GM19463 (cell line): ENCODE data around the gene PGC.

Experiments
- ATAC-seq: cut with Tn5 transposase; IDR thresholded peaks from one replicate; pipeline ENCODE4 v1.9.1; 2021; ENCODE audit warnings: mild to moderate bottlenecking, moderate library complexity; ENCODE audit not compliant: unreplicated experiment

PGC gene

DNA sequence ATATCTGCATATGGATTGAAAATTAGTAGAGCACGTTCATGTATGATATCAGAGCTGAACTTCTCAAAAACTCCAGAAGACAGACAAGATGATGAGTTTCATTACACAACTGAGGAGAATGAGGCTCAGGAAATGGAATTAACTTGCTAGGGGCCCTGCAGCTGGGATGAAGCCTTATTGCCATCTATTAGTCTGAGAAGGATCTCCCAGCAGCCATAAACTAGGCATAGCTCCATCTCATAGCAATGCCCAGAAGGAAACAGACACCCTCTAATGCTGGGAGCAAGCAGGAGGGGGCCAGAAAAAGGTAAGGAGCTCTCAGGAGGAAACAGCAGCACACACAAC lies 29.8 kb downstream of the PGC start:
- no peak for ATAC-seq

DNA sequence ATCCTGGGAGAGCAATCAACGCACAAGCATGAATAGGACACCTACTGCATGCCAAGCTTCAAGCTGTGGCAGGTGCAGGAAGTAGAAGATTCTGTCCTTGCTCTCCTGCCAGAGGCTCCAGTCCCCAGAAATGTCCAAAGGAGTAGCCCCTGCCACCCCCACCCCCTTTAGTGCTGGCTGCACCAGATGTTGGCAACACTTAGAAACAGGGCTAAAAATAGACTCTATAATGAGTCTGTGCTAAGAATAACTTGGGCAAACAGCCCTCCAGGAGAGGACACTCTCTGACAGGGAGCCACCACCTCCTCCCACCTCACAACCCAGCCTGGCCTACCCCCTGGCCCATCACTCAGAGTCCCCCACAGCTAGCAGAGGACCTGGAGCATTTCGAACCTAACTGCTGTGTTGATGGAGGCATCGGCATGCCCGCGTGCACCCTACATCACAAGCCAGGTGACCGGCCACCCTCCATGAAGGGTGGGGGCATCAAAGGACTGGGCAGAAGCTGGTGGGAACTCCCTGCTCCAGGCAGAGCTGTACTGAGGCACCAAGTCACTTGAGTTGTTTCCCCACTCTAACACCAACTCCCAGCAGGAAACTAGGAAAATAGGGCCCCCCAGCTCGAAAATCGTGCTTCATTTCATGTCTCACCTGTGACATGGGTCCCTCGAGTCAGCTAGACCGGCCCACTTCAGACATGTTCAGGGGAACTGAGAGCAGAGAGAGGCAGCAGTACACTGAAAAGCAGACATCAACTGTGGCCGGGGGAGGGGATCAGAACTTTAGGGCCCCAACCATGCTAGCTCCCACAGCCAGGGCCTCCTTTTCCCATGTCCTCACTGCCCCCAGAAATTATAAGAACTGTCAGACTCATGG lies 30.4 kb downstream of the PGC start:
- ATAC-seq = no peak

DNA sequence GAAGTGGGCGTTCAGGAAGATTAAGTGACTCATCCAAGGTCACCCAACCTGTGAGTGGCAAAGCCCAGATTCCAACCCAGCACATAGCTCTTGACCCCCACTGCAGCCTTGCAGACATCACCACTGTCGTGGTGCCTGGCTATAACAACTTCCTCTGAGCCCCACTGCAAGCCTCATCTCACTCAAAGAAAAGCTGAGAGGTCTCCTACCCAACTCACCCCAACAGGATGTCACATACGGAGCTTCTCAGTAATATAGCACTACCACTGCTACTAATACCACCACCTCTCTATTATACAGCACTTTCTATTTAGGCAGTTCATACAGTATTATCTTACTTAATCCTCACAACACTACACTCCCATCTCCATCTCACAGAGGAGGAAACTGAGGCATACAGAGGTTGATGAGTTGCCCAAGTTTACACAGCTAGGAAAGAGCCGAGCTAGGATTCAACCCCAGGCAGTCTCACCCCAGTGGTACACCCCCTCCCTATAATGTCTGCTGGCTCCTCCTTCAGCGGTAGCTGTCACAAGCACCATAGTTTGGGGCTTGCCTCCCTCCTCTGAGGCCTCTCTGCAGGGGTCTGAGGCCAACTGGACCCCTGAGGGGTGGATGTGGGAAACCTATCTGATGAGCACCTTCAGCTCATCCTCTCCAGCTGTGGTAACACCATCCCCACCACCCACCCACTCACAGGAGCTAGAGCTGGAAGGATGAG lies 31.2 kb downstream of the PGC start:
- ATAC-seq = no peak

DNA sequence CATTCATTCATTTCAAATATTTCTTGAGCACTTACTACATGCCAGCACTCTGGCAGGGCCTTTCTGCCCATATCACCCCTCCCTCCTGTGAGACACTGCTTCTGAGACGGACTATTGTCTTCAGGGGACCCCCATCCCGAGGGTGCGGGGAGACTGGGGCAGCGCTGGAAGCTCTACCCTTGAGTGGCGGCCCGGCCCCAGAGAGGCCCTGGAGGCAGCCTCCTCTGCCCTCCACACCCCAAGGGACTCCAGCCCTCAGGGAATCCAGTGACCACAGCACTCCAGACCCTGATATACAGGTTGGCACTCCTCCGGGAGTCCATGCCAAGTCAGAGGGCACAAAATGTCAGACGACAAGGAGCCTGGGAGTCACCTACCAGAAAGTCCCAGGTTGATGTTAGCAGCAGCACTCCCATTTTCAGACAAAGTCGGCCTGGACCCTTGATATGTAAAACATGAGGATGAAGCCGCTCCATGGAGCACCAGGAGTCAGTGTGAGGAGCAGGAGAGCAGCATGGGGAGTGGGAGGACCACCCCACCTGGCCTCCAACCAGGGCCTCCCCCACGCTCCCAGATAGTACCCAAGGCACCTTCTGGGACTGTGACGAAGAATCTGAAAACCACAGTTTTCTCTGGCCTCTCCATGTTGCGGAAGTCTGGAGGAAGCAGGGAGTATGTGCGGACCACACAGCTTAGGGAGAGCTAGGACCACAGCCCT lies 32.5 kb downstream of the PGC start:
- ATAC-seq = no peak

DNA sequence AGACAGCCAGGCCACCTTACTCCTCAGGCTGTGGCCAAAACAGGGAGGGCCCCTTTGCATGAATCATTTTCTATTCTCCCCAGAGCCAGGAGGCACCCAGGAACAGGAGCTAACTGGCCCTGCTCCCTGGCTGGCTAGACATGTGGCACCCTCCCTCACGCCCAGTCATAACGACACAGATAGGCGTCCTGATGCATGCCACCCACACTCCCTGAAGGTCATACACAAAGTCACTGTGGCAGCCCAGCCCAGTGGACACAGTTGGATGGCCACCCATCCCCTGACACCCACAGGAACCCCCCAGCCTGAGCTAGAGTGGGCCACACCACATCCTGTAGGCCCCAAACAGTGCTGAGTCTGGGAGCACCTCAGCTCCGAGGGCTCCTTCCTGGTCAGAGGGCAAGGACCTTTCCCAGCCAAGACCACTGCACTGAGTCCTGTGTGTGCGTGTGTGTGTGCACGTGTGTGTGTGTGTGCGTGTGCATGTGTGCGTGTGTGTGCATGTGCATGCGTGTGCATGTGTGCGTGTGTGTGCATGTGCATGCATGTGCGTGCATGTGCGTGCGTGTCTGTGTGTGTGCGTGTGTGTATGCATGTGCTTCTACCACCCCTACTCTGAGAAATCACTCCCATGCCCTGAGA lies 33.4 kb downstream of the PGC start:
- ATAC-seq = peak; percentile 83

DNA sequence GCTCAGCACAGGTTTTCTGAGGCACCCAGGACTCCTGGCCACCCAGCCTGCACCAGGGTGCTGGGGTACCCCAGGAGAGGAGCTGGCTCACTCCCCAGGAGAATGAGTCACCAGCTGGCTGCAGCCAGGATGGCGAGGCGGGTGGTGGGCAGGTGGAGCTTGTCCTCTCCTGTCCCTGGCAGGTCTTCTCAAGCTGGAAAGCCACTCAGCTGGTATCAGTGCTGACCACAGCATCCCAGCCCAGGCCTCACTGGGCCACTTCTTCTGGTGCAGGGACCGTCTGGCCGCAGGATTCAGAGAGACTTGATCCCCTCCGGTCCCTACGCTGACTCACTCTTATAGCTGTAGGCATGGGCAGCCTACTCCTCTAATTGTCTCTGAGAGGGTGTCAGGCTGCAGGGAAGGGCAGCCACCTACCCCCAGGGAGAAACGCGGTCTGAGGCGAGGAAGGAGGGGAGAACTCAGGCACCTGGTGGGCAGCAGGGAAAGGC lies 34.0 kb downstream of the PGC start:
- ATAC-seq = no peak

DNA sequence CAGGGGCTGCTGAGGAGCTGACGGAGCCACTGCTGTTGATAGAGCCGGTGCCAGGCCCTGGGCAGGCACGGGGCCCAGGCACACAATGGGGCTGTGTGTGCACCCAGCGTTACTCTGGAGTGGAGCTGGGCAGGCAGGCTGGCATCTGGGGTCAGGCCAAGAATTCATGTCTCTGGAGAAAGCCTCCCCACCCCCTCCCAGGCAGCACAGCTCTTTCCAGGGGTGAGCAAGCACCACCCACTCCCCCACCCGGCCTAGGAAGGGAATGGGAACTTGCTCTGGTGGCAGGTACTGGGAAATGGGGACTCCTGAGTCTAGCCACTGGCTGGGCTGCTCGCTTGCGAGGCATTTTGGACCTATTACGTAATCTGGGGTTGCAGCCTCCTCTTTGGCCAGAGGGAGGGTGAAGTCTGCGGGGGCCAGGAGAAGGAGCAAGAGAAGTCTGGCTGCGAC lies 34.5 kb downstream of the PGC start:
- ATAC-seq = no peak

DNA sequence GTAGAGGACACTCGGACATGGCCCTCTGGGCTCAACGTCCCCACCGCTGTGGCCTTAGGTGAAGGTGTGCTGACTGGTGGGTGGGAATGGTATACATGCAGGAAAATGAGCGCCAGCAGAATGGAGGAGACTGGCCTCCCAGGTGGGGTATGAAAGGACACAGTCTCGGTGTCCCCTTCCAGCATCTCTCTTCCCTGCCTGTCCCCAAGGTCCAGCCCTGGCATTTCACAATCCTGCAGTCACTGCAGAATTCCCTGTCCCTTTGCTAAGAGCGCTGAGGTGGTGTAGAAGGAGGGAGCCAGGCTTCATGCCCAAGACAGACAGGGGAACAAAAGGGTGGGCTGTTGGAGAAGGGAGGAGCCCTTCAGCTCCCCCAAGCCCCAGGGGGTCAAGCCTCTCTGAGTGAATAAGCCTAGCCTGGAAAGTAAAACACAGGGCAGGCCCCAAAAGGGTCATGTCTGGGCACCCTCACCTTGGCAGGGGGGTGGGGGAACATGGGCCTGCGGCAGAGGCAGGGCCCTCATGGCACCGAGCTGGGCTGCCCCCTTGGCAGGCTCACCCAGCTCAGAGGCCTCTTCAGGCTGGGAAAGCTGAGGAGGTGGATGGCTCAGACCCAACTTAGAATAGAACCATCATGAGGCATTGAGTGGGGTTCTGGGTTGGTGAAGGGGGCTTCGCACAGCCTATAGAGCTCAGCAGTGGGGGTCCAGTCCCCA lies 35.7 kb downstream of the PGC start:
- no peak for ATAC-seq

DNA sequence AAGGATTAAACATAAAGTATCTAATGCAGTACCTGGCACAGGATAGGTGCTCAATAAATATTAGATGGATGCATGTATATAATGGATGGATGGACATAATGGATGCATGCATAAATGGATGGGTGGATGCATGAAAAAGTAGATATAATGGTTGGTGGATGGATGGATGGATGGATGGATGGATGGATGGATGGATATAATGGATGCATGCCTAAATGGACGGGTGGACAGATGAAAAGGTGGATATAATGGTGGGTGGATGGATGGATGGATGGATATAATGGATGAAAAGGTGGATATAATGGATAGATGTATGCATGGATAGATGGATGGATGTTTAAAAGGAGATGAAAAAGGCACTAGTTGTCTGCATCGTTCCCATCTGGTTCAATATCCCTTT lies 37.8 kb downstream of the PGC start:
- ATAC-seq = no peak

DNA sequence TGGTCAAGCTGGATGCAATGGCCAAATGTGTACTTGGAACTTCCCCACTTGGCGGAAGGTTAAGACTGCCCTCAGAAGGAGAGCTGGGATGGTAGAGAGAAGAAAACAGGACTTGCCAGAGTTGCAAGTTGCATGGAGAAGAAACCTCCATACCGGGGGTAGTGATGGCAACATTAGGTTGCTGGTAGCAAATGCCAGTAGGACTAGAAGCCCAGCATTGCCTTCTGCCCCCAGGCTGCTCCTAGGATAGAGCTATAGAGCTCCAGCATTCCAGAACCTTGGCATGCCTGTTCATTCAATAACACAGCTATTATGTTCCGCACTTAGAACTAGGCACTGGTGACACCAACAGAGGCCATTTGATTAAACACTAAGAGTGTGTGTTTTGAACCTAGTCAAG lies 38.3 kb downstream of the PGC start:
- ATAC-seq = no peak

DNA sequence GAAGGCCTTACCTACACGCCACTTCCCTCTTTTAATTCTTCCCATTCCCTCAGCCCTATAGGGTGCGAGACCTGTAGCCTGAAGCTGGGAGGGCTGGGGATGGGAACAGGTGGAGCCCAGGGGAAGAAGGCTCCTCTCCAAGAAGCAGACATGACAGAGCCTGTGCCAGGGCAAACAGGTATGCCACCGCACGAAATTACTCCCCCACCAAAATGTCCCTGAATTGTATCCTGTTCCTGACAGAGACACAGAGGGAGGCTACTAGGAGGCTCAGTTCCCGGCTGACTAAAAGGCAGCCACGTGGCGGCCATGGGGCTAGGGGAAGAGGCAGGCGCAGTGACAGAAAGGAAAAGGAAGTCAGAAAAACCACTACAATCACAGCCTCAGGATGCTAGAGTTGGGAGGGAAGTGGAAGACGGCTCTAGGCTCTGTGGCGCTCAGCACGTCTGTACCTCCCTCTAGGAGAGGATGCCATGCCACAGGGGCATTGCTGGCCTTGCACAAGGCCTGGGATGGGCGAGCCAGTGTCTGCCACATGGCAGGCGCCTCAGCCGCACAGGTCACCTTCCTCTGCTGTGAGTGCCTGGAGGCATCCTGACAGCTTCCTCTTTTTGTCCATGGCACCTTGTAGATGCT lies 39.5 kb downstream of the PGC start:
- no peak for ATAC-seq

DNA sequence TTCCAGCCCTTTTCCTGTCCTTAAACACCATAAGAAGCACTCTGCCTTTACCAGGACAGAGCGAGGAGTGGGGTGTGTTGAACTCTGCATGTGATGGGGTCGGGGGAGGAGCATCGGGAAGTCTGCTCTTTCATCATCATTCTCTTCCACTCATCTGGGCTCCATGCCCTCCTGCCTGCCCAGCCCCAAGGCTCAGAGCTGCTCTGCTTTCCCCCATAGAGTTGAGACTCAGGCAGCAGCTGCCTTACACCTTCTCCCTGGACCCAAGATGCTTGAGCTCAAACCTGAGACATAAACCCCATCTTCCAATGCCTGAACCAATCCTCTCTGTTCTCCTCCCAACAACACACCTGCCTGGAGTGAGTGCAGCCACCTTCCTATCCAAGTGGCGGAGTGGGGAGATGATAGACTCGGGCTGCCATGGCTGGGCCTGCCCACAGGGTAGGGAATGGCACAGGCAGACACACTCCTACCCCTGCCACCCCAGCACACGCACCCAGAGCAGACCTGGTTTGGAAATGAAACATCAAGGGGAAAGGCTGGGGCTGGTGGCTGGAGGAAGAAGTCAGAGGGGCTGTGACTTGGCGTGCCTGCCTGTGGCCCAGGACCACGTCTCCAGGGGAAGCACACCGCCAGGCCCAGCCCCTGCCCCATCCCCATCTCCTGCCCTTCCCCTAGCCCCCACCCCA lies 40.2 kb downstream of the PGC start:
- no peak for ATAC-seq

DNA sequence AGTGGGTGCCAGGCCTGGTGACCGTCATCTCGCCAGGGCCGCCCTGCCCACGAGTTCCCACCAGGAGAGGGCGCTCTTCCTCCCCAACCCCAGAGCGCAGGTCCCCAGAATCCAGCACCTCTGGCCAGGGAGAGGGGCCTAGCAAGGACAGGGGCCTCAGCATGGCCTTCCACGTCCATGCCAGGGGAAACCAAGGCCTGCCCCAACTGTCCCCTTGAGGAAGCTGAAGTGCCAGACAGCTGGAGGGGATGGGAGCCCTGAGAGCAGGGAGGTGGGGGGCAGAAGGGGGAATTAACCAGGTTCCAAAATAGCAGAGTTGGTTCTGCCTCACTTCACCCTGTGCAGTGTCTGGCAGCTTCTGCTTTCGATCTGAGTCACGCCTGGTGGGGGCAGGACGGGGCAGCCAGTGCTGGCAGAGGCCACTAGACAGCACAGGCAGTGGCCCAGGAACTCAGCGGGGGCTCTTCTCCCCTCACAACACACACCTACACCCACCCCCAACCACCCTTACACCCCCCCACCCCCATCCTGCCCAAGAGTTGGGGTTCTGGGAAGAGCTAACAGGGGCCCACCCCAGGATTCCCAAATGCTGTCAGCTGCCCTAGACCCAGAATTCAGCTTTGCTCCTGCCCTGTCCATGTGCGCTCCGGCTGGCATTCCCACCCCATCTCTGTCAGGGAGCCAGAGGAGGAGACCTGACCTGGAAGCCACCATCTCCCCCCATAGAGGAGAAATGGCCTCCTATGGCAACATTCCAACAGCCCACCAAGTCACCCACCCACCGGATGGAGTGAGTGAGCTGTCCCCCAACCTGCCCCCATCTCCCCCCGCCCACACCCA lies 41.0 kb downstream of the PGC start:
- ATAC-seq = peak; percentile 77

DNA sequence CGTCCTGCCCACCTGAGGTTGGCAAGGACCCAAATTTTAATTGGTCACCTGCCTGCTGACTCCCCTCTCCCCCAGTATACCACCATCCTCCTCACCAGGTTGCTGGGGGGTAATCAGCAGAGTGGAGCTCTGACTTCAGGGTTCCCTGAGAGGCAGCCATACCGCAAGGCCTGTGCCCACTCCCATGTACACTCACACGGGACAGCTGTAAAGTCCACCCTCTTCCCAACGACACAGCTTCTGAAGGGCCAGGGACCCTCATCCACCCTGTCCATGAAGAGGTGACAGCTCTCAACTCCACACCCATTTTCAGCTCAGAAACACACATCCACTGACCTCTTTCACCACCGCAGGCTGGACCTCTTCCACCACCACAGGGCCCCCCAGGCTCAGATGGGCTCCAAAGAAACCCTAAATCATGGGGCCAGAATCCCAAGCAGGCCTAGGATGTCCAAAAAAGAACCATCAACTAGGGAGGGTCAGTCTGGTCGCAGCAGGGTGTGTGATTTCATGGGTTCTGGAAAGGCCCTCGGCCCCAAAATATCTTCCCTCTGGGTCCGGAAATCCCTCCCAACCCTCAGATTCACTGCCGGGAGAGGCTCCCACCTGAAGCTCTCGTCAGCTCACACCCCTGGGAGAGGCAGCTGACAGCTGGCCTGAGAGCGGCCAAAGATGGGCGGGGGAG lies 41.7 kb downstream of the PGC start:
- no peak for ATAC-seq

DNA sequence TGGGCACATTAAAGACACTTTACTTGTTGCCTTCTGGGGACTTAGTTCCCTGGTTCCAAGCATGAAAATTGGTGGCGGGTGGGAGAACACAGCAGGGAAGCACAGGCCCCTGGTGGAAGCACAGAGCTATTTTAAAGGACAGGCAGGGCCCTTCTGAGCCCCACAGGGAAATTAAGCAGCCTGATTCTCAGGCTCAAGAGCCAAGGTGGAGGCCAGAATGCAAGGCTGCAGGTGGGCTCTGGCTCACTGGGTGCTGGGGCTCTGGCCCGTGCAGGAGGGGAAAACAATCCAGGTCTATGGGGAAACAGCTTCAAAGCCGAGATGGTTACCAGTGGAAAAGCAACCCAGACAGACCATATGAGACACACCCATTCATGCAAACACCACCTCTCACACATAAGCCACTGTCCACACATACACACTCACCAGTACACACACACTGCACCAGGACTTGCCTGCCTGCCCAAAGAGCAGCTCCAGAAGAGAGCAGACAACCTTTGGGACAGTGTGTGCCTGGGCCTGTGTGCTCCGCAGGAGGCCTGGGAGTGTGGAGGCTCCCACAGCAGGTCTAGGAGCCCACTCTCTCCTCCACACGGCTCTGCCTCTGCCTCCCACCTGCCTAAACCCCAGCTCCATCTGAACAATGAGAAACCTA lies 42.4 kb downstream of the PGC start:
- no peak for ATAC-seq

DNA sequence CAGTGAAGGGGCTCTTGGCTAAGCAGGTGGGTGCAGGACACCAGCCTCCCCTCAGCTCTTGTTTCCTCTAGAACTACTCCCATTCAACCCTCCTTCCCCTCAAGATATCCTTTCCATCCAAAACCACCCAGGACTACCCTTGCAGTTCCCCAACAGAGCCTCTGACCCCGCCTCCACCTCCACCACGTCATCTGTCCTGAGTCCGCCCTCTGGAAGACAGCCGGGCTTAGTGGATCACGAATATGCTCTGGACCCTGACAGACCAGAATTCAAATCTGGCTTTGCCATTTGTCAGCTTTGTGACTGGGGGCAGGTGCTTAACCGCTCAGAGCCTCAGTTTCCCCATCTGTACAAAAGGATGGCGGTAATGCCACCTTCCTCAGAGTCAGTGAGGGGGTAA lies 43.2 kb downstream of the PGC start:
- ATAC-seq = no peak

DNA sequence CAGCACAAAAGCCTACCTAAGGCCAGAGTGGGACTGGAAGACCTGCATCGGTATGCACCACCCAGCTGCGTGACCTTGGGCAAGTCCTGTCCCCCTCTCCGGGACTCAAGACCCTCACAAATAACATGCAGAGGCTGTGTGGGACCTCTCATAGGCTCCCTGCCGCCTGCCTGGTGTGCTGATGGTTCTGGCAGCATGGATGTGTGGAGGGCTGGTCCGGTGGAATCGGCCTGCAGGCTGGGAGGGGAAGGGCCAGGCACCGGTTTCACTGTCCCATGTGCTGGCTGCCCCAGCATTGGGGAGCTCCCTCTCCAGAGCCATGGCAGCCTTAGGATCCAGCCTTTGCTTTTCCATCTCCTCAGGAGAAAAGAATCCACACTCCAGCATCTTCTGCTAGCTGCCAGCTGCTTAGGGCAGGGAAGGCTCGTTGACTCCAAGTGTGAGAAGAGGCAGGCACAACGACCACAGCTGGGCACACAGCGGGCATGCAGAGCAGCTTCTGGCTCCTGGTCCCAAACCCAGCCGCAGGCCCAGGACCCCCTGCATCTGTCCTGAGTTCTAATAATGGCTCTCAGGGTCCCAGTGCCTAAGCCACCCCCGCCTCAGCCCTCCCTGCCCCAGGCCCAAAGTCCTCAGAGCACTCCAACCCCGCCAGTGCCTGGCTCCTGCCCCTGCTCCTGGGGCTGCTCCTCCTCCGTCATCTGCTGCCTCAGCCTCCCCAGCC lies 44.3 kb downstream of the PGC start:
- ATAC-seq = no peak
